Right lobe of liver (tissue), 6 donors: ENCODE results near the gene COL18A1. TPM values are rescaled to one million over a fixed set of nuclear protein-coding genes. Genes with fewer than 3 reads are reported as not detected.

ENCODE experiments used
- ATAC-seq, 4 donors: fragments of 200-7000 bp; cut with Tn5 transposase; one replicate each; pipeline ENCODE4 v1.9.1; 2020; ENCODE audit warnings: mild to moderate bottlenecking in 4 of 4, moderate library complexity in 4 of 4
- DNase-seq, 3 donors: peaks; one replicate each; pipeline ENCODE4 v3.0.0-alpha.2; 2020
- H3K27ac ChIP-seq, 3 donors: fragments of 200-600 bp; one replicate each; pipeline ENCODE4 v1.8.0; 2022
- H3K27me3 ChIP-seq, 2 donors: fragments of 200-600 bp; one replicate each; pipeline ENCODE4 v1.8.0; 2022
- H3K36me3 ChIP-seq, 4 donors: fragments of 200-600 bp; sonication (generic) in 1 of 4; one replicate each; pipeline versions ENCODE4 v1.5.1 to v1.8.0; 2017 to 2022; ENCODE audit warnings: control low read depth in 1 of 4
- H3K4me1 ChIP-seq, 4 donors: fragments of 200-600 bp; sonication (generic) in 1 of 4; one replicate each; pipeline versions ENCODE4 v1.5.1 to v1.8.0; 2017 to 2022; ENCODE audit warnings: control low read depth in 1 of 4
- H3K4me3 ChIP-seq, 3 donors: fragments of 200-600 bp; one replicate each; pipeline ENCODE4 v1.8.0; 2022
- H3K9me3 ChIP-seq, 4 donors: fragments of 200-600 bp; sonication (generic) in 1 of 4; one replicate each; pipeline versions ENCODE4 v1.5.1 to v1.8.0; 2017 to 2022; ENCODE audit warnings: control low read depth in 1 of 4
- POLR2A ChIP-seq: fragments of 450-650 bp; IDR thresholded peaks from one replicate; pipeline ENCODE4 v1.6.1; 2017; ENCODE audit warnings: antibody characterized with exemption, mild to moderate bottlenecking
- WGBS: methylation state at CpG from one replicate; pipeline ENCODE4 v1.1.6; 2018; ENCODE audit warnings: low coverage, low lambda C conversion rate; ENCODE audit not compliant: insufficient coverage; ENCODE audit errors: missing lambda C conversion rate; 5-methylcytosine and 5-hydroxymethylcytosine counted together
- intact Hi-C, 2 donors: fragments of 100-400 bp; cut with DNase I; formaldehyde crosslinking; loops; one replicate each; pipeline versions ENCODE4 v1.11.2 to v1.14.1; 2022
- total RNA-seq, 6 experiments: library from RNA; depleted of rRNA in 2 of 6; stranded (reverse); fragments of >200 nt in 2 of 6; fragmentation: NEBNext Ultra II Directional in 3 of 6; extraction: Animal tissue kit (Norgen Biotek cat#: 25700) in 3 of 6; gene quantifications; one replicate each; pipeline versions ENCODE4 v1.1.0 to v1.2.4, GENCODE V29; 2016 to 2023
- TF ChIP-seq, protein P1 (sequence below), 4 donors: fragments of 200-600 bp in 3 of 4; fragments of 450-650 bp in 1 of 4; IDR thresholded peaks; one replicate each; pipeline versions ENCODE4 v1.5.1 to v1.8.0; 2016 to 2022; ENCODE audit warnings: antibody characterized with exemption in 4 of 4, mild to moderate bottlenecking in 2 of 4
- donor health status: DM: no; HTN: yes; CAD: no.
- donor health status: DM: no; HTN: no; CAD: no.
- donor health status: DM: no; HTN: no; CAD: no.
- donor health status: DM: no; HTN: yes; CAD: no.
- donor health status: DM: no; HTN: yes; CAD: no.

Gene COL18A1
- total RNA-seq, 6 experiments from 2014 or later = 261 to 487 (median 297) TPM

DNA sequence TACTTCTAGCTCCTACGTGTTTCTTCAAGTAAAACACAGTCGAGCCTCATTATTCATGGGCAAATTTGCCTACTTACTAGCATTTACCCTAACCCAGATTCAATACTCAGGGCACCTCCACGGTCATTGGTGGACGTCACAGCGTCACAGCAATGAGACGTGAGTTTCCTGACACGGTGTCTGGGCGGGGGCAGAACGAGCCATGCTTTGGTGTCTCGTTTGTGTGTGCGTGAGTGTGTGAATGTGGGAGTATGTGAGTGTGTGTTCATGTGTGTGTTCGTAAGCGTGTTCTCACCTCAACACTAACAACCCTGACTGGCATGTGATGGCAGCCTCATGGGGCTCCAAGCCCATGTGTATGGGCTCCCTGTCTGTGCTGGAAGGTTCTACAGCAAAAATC lies 17.5 kb upstream of the COL18A1 start:
- no peak overlapping the region for H3K4me3 ChIP-seq
- H3K36me3 ChIP-seq = no peaks in the 10 kb centered on the region
- H3K27ac ChIP-seq = no peak overlapping the region
- intact Hi-C loops = no loop called here
- H3K4me1 ChIP-seq = no peaks in the 10 kb centered on the region
- ATAC-seq = no peak
- no peaks in the 10 kb centered on the region for H3K9me3 ChIP-seq
- WGBS = 64% methylated on average over 6 of the region's 13 CpGs
- peak in 2 of 3 donors; percentile 7 to 31 for DNase-seq
- TF ChIP-seq, protein P1, sequence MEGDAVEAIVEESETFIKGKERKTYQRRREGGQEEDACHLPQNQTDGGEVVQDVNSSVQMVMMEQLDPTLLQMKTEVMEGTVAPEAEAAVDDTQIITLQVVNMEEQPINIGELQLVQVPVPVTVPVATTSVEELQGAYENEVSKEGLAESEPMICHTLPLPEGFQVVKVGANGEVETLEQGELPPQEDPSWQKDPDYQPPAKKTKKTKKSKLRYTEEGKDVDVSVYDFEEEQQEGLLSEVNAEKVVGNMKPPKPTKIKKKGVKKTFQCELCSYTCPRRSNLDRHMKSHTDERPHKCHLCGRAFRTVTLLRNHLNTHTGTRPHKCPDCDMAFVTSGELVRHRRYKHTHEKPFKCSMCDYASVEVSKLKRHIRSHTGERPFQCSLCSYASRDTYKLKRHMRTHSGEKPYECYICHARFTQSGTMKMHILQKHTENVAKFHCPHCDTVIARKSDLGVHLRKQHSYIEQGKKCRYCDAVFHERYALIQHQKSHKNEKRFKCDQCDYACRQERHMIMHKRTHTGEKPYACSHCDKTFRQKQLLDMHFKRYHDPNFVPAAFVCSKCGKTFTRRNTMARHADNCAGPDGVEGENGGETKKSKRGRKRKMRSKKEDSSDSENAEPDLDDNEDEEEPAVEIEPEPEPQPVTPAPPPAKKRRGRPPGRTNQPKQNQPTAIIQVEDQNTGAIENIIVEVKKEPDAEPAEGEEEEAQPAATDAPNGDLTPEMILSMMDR (IDR thresholded peaks at IDR 0.05) = no peak
- no peaks in the 10 kb centered on the region for H3K27me3 ChIP-seq

DNA sequence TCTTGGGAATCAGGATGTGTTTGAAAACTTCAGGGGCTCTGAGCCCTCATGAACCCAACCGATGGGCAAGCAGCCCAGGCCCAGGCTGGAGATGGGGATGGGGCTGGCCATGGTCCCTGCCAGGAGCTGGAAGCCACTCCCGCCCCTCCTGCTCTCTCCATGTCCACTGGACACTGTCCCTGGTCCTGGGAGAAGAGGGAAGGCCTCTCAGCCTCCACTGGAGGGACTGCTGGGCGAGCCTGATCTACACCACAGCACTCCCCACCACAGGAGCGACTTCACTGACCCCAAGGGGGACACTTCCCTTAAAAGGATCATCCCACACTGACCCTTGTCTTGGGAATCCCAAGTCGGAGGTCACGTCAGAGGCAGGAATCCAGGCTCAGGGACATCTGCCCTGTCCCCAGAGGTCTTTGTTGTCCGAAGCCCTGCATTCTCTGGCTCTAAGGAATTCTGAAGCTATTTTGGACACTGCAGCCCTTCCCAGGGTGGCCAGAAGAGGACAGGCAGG lies 16.9 kb upstream of the COL18A1 start:
- intact Hi-C loops = no loop called here
- Histone ChIP-seq H3K9me3 (no peaks in the 10 kb centered on the region), H3K36me3 (no peaks in the 10 kb centered on the region), H3K4me3 (no peak overlapping the region), H3K4me1 (no peaks in the 10 kb centered on the region), H3K27me3 (no peaks in the 10 kb centered on the region), H3K27ac (no peak overlapping the region)
- no peak for TF ChIP-seq POLR2A
- TF ChIP-seq, protein P1 (IDR thresholded peaks at IDR 0.05) = no peak
- ATAC-seq (peak in 2 of 4 donors; percentile 3 to 14), DNase-seq (peak; percentile 12 to 39 (median 37))
- WGBS = 60% methylated on average over 3 of the region's 7 CpGs

DNA sequence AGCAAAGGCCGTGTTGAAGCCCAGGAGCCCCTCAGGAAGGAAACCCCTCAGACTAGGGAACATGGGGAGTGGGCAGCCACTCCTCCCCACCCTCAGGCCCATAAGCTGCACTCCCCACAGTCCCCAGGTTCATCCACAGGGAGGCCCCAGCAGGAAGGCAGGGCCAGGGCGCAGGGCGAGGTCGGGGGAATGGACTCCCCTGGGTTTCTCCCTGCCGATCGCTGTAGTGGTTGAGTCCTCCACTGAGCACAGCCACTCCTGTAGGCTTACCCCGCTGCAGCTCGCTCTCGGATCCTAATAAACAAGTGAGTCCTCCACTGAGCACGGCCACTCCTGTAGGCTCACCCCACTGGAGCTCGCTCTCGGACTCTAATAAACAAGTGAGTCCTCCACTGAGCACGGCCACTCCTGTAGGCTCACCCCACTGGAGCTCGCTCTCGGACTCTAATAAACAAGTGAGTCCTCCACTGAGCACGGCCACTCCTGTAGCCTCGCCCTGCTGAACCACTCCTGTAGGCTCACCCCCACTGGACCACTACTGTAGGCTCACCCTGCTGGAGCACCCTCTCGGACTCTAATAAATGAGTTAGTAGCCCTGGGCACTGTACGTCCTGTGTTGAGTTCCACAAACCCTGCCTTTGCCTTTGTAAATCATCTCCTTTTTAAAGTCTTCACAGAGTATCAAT lies 16.2 kb upstream of the COL18A1 start:
- no peak overlapping the region for H3K4me3 ChIP-seq
- H3K36me3 ChIP-seq = no peaks in the 10 kb centered on the region
- H3K4me1 ChIP-seq = no peaks in the 10 kb centered on the region
- ATAC-seq = no peak
- no peak for TF ChIP-seq POLR2A
- TF ChIP-seq, protein P1 (IDR thresholded peaks at IDR 0.05) = no peak
- H3K9me3 ChIP-seq = no peaks in the 10 kb centered on the region
- intact Hi-C loops = no loop called here
- no peaks in the 10 kb centered on the region for H3K27me3 ChIP-seq
- H3K27ac ChIP-seq = no peak overlapping the region
- 94% methylated on average over 2 of the region's 19 CpGs for WGBS
- DNase-seq = peak in 1 of 3 donors; percentile 25

DNA sequence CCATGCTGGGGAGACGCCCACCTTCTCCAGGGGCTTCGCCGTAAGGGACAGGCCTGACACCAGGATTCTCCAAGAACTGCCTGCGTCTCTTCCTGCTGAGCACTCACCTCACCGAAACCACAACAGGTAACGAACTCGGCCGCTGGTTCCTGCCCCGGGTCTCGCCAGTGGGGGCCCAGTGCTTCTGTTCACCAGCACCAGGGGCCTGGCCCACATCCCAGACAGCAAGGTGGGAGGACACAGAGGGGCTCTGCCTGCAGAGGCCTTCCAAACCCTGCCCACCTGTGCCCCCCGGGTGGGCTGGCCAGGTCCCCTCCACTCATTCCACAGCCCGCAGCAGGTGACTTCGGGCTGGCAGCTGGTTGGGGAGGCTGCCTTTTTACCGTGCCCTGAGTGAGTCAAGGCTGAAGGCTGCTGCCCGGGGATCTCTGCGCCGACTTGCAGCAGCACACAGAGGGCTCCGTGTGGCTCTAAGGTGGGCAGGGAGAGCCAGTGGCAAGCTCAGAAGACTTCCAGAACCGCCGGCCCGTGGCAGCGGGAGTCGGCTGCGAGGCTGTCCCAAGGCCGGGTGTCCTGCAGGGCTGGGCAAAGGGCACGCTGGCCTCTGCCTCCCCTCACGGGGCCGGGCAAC lies 14.7 kb upstream of the COL18A1 start:
- Histone ChIP-seq H3K27ac (no peak overlapping the region), H3K36me3 (no peaks in the 10 kb centered on the region), H3K27me3 (no peaks in the 10 kb centered on the region), H3K4me1 (no peaks in the 10 kb centered on the region), H3K4me3 (no peak overlapping the region), H3K9me3 (no peaks in the 10 kb centered on the region)
- TF ChIP-seq, protein P1 (IDR thresholded peaks at IDR 0.05) = no peak
- TF ChIP-seq POLR2A = no peak
- peak; percentile 17 to 47 (median 43) for DNase-seq
- intact Hi-C loops = no loop called here
- no peak for ATAC-seq
- 88% methylated on average over 10 of the region's 28 CpGs for WGBS
